ENCODE data around the gene ZNF302.

The ZNF302 gene

GRCh38 chr19:34675250-34675649 lies 2.2 kb upstream of the ZNF302 start:
- Histone ChIP-seq H3K9me3 (ENCODE audit: low read length) (0 out of 2 replicates have a peak, but pooled peaks cover 4% of the 10 kb centered on the region), H3K4me3 (ENCODE audit: low read depth, low read length, poor library complexity, severe bottlenecking) (no peak overlapping the region), H3K36me3 (ENCODE audit: insufficient read depth, low read length) (peaks cover 19% of the 10 kb centered on the region), H3K4me2 (ENCODE audit: low read length) (no peak overlapping the region), H3K4me1 (ENCODE audit: insufficient read depth, low read length, severe bottlenecking) (peaks cover 9% of the 10 kb centered on the region), H2AFZ (ENCODE audit: low read length) (no peak overlapping the region), H3K27me3 (ENCODE audit: insufficient read depth, low read length) (no peaks in the 10 kb centered on the region), H3K79me2 (ENCODE audit: insufficient read depth, low read length) (no peaks in the 10 kb centered on the region), H3F3A (ENCODE audit: insufficient read depth, low read length) (no peaks in the 10 kb centered on the region), H4K20me1 (ENCODE audit: insufficient read depth, low read length) (no peaks in the 10 kb centered on the region), H3K27ac (ENCODE audit: low read depth, low read length, poor library complexity, severe bottlenecking) (no peak overlapping the region), H3K9ac (ENCODE audit: low read length) (no peak overlapping the region), H3K9me2 (ENCODE audit: low read depth, low read length) (no peaks in the 10 kb centered on the region)
- no peak for TF ChIP-seq EZH2 (IDR thresholded peaks at IDR 0.05; ENCODE audit: borderline replicate concordance, low read length)

GRCh38 chr19:34675919-34676318 lies 1.6 kb upstream of the ZNF302 start:
- 0 out of 2 replicates have a peak, but pooled peaks cover 4% of the 10 kb centered on the region for H3K9me3 ChIP-seq (ENCODE audit: low read length)
- H3K4me3 ChIP-seq (ENCODE audit: low read depth, low read length, poor library complexity, severe bottlenecking), result no peak overlapping the region
- H4K20me1 ChIP-seq (ENCODE audit: insufficient read depth, low read length), result no peaks in the 10 kb centered on the region
- no peak overlapping the region for H3K9ac ChIP-seq (ENCODE audit: low read length)
- H3K9me2 ChIP-seq (ENCODE audit: low read depth, low read length), result no peaks in the 10 kb centered on the region
- no peaks in the 10 kb centered on the region for H3K27me3 ChIP-seq (ENCODE audit: insufficient read depth, low read length)
- H3F3A ChIP-seq (ENCODE audit: insufficient read depth, low read length), result no peaks in the 10 kb centered on the region
- TF ChIP-seq EZH2 (IDR thresholded peaks at IDR 0.05; ENCODE audit: borderline replicate concordance, low read length) (no peak), CTCF (IDR thresholded peaks at IDR 0.05; ENCODE audit: low read length) (no peak)
- no peak overlapping the region for H3K4me2 ChIP-seq (ENCODE audit: low read length)
- peaks cover 9% of the 10 kb centered on the region for H3K4me1 ChIP-seq (ENCODE audit: insufficient read depth, low read length, severe bottlenecking)
- peaks cover 25% of the 10 kb centered on the region for H3K36me3 ChIP-seq (ENCODE audit: insufficient read depth, low read length)
- no peaks in the 10 kb centered on the region for H3K79me2 ChIP-seq (ENCODE audit: insufficient read depth, low read length)
- no peak overlapping the region for H2AFZ ChIP-seq (ENCODE audit: low read length)
- H3K27ac ChIP-seq (ENCODE audit: low read depth, low read length, poor library complexity, severe bottlenecking), result no peak overlapping the region

GRCh38 chr19:34676697-34677385 lies 637 bp upstream of the ZNF302 start, which contains the start of gene SCGB2B2:
SCGB2B2 (minus strand) TSS chr19:34677159; CDS start chr19:34594563, 82,596 bp downstream.
- H3K4me3 ChIP-seq (ENCODE audit: low read depth, low read length, poor library complexity, severe bottlenecking), result peak within 1 kb of the TSS; percentile 62
- TF ChIP-seq EZH2 (IDR thresholded peaks at IDR 0.05; ENCODE audit: borderline replicate concordance, low read length), result no peak
- 0 out of 2 replicates have a peak, but pooled peaks have one; percentile 5 for TF ChIP-seq CTCF (IDR thresholded peaks at IDR 0.05; ENCODE audit: low read length)
- H3F3A ChIP-seq (ENCODE audit: insufficient read depth, low read length), result no peaks in the 10 kb centered on the region
- peaks cover 9% of the 10 kb centered on the region for H3K4me1 ChIP-seq (ENCODE audit: insufficient read depth, low read length, severe bottlenecking)
- peaks cover 34% of the 10 kb centered on the region for H3K36me3 ChIP-seq (ENCODE audit: insufficient read depth, low read length)
- H2AFZ ChIP-seq (ENCODE audit: low read length), result peak within 1 kb of the TSS; percentile 66
- H4K20me1 ChIP-seq (ENCODE audit: insufficient read depth, low read length), result no peaks in the 10 kb centered on the region
- H3K27me3 ChIP-seq (ENCODE audit: insufficient read depth, low read length), result no peaks in the 10 kb centered on the region
- no peaks in the 10 kb centered on the region for H3K9me2 ChIP-seq (ENCODE audit: low read depth, low read length)
- H3K4me2 ChIP-seq (ENCODE audit: low read length), result peak within 1 kb of the TSS; percentile 62
- no peaks in the 10 kb centered on the region for H3K79me2 ChIP-seq (ENCODE audit: insufficient read depth, low read length)
- peak within 1 kb of the TSS; percentile 55 for H3K27ac ChIP-seq (ENCODE audit: low read depth, low read length, poor library complexity, severe bottlenecking)
- peaks cover 8% of the 10 kb centered on the region; the same call in 1 of the 2 replicates for H3K9me3 ChIP-seq (ENCODE audit: low read length)
- H3K9ac ChIP-seq (ENCODE audit: low read length), result peak within 1 kb of the TSS; percentile 54
